NCI-H2081 (cell line): ENCODE data around the gene LRMDA.
"Not testable (repeated sequence)": the region's sequence is repeated elsewhere in the genome, so short reads cannot be mapped to it uniquely, and the experiment has no call there.

ENCODE experiments used
- DNase-seq, 2 experiments: peaks; one replicate each; lab custom pipeline; 2025; lab: John Stamatoyannopoulos, UW

The LRMDA gene

DNA sequence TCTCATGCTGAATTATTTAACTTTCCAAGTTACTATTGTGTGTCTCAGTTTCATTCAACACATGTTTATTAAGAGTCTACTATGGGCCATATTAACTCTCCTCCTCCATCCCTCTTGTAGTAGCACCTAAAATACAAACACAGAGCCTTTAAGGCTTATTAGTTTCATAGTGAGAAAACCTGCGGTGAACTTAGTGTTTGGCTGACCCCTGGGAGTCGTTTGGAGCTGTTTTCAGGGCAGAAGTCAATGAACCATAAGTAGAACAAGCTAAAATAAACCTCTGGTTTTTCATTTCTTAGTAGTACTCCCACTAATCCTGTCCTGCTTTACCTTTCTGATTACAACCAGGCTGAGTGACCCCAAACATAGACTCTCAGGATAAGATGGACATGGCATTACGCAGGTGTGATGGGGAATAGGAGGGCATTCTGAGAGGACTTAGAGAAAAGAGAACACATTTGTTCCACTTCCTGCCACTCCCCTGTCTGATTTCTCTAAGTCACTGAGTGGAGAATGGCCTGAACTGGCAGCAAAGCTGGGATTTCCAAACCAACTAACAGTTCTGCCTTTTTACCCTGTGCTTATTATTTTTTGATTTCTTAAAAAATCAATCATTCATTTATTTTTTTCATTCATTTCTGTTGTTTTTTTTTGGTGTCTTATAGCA, 74.5 kb downstream of the LRMDA start:
- no peak for DNase-seq

GRCh38 chr10:75506930-75507329, 75.5 kb downstream of the LRMDA start:
- peak in 1 of 2 experiments; percentile 2 for DNase-seq

DNA sequence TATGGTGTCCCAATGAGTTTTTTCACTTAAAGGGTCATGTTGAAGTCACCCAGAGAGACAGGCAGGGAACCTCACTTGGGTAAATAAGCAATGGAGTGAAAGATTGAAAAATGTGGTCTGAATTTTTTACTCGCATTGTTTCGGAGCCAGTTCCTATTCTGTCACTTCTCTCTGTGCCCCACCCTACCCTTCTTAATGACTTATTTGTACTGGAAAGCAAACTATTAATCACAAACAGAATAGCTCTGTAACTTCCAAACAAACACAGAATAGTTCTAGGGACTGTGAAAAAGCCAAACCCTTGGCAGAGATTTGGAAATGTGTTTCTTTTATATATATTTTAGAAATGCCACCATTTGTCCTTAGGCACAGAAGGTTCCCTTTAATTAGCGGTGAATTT, 76.0 kb downstream of the LRMDA start:
- no peak for DNase-seq

DNA sequence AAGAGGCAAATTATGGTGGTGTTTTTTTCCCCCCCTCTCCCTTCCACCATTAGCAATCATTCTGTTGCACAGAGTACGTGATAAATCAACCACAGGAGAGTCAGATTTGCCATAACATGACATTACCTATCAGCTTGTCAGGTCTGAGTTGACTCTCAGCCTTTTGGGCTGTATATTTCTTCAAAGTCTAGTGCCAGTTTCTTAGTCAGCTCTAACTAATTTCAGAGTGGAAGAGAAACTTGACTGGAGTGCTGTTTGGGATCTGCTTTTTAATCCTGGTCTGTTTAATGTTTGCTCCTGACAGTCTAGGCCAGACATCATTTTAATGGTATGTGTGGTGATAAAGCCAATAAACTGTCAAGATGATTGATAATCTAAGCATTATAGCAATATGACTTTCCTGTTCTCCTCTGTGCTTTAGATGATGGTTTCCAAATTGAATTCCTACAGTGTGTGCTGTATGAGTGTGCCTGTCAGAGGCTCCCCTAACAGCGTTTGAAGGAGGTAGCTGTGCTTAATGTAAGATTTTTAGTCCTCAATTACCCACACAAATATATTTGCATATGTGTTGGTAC, 76.9 kb downstream of the LRMDA start:
- peak; percentile 13 to 58 for DNase-seq

GRCh38 chr10:75508814-75509306, 77.4 kb downstream of the LRMDA start:
- DNase-seq, result peak in 1 of 2 experiments; percentile 58

GRCh38 chr10:75509706-75510105, 78.3 kb downstream of the LRMDA start:
- DNase-seq, result no peak

DNA sequence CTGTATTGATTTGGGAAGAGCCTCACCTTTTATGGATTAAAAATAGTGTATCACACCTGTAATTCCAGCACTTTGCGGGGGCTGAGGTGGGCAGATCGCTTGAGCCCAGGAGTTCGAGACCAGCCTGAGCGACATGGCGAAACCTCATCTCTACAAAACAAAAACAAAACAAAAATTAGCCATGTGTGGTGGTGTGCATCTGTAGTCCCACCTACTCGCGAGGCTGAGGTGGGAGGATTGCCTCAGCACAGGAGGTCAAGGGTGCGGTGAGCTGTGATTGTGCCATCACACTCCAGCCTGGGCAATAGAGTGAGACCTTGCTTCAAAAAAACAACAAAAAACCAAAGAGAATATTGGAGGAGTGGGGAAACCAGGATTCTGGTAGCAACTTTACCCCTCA, 79.6 kb downstream of the LRMDA start:
- DNase-seq, result no peak

- no peak for DNase-seq
Measured at GRCh38 chr10:75512203-75512933, 80.9 kb downstream of the LRMDA start.

- DNase-seq, result no peak
Measured at GRCh38 chr10:75513292-75513885, 82.0 kb downstream of the LRMDA start.

GRCh38 chr10:75514830-75515229, 83.4 kb downstream of the LRMDA start:
- no peak for DNase-seq

GRCh38 chr10:75516154-75516553, 84.7 kb downstream of the LRMDA start:
- not testable (repeated sequence) for DNase-seq

DNA sequence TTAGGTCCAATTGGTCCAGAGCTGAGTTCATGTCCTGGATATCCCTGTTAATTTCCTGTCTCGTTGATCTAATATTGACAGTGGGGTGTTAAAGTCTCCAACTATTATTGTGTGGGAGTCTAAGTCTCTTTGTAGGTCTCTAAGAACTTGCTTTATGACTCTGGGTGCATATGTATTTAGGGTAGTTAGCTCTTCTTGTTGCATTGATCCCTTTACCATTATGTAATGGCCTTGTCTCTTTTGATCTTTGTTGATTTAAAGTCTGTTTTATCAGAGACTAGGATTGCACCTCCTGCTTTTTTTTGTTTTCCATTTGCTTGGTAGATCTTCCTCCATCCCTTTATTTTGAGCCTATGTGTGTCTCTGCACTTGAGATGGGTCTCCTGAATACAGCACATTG, 87.8 kb downstream of the LRMDA start:
- DNase-seq, result not testable (repeated sequence)

GRCh38 chr10:75521194-75521829, 89.9 kb downstream of the LRMDA start:
- DNase-seq, result not testable (repeated sequence)

- no peak for DNase-seq
Measured at GRCh38 chr10:75525067-75525466, 93.6 kb downstream of the LRMDA start.

GRCh38 chr10:75525646-75526045, 94.2 kb downstream of the LRMDA start:
- no peak for DNase-seq

- no peak for DNase-seq
Measured at GRCh38 chr10:75527542-75527941, 96.1 kb downstream of the LRMDA start.

DNA sequence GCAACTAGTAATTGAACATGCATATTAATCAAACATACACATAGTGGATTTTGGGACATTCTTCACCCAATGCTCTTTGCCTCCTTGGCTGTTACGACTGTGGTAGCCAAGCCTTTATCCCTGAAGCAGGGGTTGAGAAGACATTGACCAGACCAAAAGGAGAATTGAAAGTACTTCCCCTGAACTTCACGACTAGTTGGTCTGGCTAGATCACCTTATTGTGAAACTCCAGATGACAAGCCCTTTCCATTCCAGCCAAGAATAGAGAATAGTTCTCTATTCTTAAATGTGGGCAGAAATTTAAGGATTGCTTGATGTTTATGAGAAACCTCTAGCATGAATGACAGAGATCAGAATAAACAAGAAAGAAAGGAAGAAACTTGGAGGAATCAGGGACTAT, 97.0 kb downstream of the LRMDA start:
- no peak for DNase-seq

GRCh38 chr10:75530299-75530698, 98.9 kb downstream of the LRMDA start:
- DNase-seq, result no peak

DNA sequence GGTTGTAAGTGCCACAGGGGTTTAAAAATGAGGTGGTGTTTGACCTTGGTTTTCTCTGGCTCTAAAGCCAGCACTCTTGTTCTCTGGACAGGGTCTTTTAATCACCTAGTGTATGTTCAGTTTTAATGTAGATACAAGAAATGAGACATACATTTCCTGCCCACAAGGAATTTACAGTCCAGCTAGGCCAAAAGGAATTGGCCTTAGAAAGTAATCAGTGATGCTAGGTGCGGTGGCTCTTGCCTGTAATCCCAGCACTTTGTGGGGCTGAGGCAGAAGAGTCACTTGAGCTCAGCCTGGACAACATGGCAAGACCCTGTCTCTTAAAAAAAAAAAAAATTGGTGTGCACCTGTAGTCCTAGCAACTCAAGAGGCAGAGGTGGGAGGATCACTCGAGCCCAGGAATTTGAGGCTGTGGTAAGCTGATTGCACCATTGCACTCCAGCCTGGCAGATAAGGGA, 100.2 kb downstream of the LRMDA start:
- DNase-seq, result no peak

- DNase-seq, result no peak
Measured at GRCh38 chr10:75532253-75532924, 101.0 kb downstream of the LRMDA start.

GRCh38 chr10:75538144-75538543, 106.7 kb downstream of the LRMDA start:
- DNase-seq, result no peak

DNA sequence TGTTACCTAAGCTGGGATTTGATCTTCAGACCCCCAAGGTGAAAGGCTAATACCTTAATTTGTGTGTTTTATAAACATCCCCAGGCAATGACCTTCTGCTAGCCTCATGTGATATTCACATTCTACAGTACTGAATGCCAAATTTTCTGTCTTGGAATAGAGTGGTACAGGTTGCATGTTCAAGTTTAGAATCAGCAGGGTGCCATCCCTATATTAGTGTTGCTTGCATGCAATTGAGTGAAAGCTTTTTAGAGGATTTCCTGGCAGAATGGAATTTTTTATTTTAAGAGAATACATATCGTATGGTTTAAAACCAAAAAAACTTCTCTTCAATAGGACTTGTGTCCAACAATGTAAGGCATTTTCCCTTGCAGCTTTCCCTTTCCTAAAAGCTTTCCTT, 107.3 kb downstream of the LRMDA start:
- no peak for DNase-seq
